ENCODE measurements around the gene AKT1.

Gene AKT1

GRCh38 chr14:104789752-104790743 lies 5.5 kb downstream of the AKT1 start:
- TF ChIP-seq GATA1 (IDR thresholded peaks at IDR 0.05; ENCODE audit: low read depth, low read length) (no peak), POLR2A (IDR thresholded peaks at IDR 0.05; ENCODE audit: low read length) (no peak)
- DNase-seq: no peak

GRCh38 chr14:104788873-104789663 lies 6.5 kb downstream of the AKT1 start:
- no peak for DNase-seq
- TF ChIP-seq POLR2A (IDR thresholded peaks at IDR 0.05; ENCODE audit: low read length): no peak
- TF ChIP-seq GATA1 (IDR thresholded peaks at IDR 0.05; ENCODE audit: low read depth, low read length): no peak

DNA sequence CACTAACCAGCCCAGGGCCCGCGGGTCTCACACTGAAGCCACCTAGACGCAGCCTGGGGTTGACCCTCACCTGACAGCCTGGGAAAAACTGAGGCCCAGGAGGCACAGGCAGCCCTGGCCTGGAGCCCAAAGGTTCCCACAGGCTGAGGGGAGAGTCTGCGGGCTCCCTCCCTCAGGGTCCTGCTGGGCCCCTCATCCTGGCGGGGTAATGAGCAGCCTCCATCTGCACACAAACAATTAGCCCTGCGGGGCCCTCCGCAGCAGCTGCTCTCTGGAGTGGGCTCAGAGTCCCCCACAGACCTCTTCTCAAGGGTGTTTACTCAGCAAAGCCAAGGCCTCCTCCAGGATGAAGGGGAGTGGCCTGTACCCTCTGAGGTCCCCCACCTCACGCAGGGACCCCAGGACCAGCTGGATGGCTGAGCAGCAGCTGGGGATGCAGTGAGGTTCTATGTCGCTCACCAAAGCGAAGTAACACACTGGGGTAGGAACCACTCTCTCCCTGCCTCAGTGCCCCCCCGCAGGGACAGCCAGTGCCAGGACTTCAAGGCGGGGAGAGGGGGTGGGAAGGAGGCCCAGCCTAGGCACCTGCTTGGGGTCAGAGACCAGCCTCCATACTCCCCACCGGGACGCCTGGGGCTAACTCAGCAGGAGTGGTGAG lies 7.3 kb downstream of the AKT1 start:
- DNase-seq: no peak
- no peak for TF ChIP-seq GATA1 (IDR thresholded peaks at IDR 0.05; ENCODE audit: low read depth, low read length)

- no peak for DNase-seq
- TF ChIP-seq POLR2A (IDR thresholded peaks at IDR 0.05; ENCODE audit: low read length) (no peak), GATA1 (IDR thresholded peaks at IDR 0.05; ENCODE audit: low read depth, low read length) (no peak)
These were observed 7.8 kb downstream of the AKT1 start for GRCh38 chr14:104787736-104788135.

DNA sequence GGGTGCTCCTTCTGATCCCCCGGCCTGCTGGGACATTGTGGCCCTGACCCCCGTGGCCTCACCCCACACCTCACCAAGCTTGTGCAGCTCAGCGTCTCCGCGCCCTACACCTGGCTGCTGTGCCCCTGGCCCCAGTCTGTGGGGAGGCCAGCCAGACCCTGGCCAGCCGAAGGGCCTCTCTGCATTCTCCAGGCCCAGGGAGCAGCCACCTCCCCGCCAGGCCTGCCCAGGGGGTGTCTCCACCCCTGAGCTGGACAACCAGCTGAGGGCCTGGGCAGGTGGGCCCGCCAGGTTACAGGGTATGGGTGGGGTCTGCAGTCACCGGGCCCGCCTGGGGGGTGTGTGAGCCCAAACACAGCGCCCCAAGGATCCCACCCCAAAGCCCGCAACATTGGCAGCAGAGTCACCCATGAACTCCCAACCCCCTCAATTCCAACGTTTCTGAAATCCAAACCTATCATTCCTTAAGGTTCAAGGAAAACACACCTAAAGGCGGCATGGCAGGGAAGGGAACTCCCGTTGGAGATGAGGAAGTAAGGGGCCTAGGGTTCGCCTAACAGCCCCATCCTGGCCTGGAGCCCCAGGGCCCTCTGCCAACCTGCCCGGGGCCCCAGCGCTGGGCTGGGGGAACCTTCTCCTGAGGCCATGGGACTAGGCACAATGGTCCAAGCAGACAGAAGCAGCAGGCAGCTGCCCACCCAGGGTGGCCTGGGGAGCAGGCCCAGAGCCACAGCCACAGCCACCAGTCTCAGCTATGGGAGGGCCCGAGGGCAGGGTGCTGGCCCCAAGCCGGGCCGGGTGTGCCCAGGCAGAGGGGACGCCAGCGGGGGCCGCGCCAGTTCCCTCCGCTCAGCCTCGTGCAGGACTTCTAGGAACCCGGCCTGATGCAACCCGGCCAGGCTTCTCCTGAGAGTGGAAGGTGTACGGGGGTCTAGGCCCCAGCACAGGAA lies 8.5 kb downstream of the AKT1 start:
- no peak for DNase-seq
- TF ChIP-seq POLR2A (IDR thresholded peaks at IDR 0.05; ENCODE audit: low read length): no peak
- TF ChIP-seq GATA1 (IDR thresholded peaks at IDR 0.05; ENCODE audit: low read depth, low read length): no peak

DNA sequence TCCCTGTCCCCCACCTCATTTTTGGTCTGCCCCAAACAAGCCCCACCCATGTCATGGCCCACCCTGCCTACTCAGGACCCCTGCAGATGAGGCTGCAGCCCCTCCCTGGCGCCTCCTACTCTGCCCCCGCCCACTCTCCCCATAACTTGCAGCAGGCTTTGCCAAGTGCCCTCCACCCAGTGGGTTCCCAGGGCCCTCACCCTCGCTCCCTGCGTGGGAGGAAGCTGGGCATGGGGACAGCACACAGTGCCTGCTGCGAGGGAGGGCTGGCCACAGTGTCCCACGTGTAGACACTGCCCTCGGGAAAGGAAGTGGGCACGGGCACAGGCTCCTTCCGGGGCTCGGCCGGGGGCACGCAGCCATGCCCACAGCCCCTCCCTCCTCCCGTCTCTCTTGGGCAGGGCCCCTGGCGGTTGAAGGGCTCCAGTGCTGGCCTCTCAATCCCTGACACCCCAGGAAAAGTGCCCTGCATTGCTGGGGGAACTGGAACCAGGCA lies 9.4 kb downstream of the AKT1 start:
- TF ChIP-seq GATA1 (IDR thresholded peaks at IDR 0.05; ENCODE audit: low read depth, low read length) (no peak), POLR2A (IDR thresholded peaks at IDR 0.05; ENCODE audit: low read length) (no peak)
- no peak for DNase-seq

DNA sequence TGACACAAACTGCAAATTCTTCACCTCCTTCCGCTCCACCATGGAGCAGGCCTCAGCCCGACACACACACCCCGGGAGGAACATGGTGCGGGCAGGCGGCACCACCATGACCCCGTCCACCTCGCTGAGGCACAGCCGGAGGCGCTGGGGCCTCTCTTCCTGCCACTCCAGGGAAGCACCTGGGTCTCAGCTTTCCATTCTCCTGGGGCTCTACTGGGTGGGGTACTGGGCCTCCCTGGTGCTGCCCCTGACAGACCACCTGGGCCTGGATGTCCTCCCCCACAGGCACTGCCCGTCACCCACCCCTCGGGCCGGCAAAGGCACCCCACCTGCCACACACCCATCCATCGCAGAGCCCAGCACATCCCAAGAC lies 9.9 kb downstream of the AKT1 start:
- DNase-seq: no peak
- TF ChIP-seq POLR2A (IDR thresholded peaks at IDR 0.05; ENCODE audit: low read length) (no peak), GATA1 (IDR thresholded peaks at IDR 0.05; ENCODE audit: low read depth, low read length) (no peak)

DNA sequence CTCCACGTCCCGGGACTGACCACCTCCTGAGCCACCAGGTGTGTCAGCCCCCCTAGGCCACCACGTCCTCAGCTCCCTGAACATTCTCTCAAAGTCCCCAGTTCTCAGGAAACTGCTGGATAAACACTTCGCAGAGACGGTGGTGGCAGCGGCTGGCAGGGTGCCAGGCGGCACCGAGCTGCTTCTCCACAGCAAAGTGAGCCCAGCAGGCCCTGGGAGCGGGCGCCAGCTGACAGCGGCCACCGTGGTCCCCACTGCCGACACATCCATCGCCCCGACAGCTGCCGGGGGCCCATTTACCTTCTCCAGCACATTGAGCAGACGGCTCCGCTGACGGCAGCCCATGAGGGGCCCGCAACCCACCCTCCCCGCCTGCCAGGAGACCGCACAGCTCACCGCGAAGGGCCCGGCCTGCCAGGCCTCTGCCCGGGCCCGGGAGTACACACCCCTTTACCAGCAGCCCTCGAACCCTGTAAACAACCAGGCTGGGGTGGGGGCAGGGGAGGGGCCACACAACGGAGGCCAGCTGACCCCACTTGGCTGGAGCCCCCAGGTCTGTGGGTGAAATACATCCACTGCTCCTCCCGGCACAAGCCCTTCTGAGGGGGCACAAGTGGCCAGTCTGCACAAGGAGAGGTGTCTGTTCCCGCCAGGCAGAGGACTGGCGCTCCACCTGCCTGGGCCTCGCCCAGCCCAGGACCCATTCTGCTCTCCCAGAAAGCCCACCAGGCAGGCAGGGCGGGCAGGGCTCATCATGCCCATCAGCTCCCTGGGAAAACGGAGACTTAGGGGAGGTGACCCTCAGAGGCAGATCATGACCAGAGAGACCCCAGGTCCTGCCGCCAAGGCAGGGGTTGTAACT lies 10.5 kb downstream of the AKT1 start:
- TF ChIP-seq POLR2A (IDR thresholded peaks at IDR 0.05; ENCODE audit: low read length): no peak
- no peak for TF ChIP-seq GATA1 (IDR thresholded peaks at IDR 0.05; ENCODE audit: low read depth, low read length)

DNA sequence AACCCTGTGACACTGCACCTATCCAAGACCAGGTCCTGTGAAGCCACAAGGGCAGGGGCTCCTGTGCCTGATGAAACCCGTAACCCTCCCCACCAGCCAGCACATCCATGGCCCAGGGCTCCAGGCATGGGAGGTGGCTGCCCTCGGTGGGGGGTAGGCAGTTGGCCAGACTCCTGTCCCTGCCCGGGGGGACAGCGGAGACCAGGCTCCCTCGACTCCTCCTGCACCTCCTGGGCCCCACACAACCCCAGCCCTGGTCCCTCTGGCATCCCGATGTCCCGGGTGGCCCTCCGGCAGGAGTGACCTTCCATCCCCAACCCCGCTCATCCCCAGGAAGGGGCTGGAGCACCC lies 11.4 kb downstream of the AKT1 start:
- DNase-seq: no peak
- no peak for TF ChIP-seq POLR2A (IDR thresholded peaks at IDR 0.05; ENCODE audit: low read length)
- no peak for TF ChIP-seq GATA1 (IDR thresholded peaks at IDR 0.05; ENCODE audit: low read depth, low read length)

More for the DNA sequence above, 10.5 kb downstream of the AKT1 start:
- DNase-seq: no peak

GRCh38 chr14:104783484-104784217 lies 11.9 kb downstream of the AKT1 start:
- no peak for DNase-seq

GRCh38 chr14:104782808-104783139 lies 12.8 kb downstream of the AKT1 start:
- DNase-seq: no peak
- TF ChIP-seq GATA1 (IDR thresholded peaks at IDR 0.05; ENCODE audit: low read depth, low read length) (no peak), POLR2A (IDR thresholded peaks at IDR 0.05; ENCODE audit: low read length) (no peak)

More at GRCh38 chr14:104783484-104784217, 11.9 kb downstream of the AKT1 start:
- TF ChIP-seq POLR2A (IDR thresholded peaks at IDR 0.05; ENCODE audit: low read length) (no peak), GATA1 (IDR thresholded peaks at IDR 0.05; ENCODE audit: low read depth, low read length) (no peak)
